ENCODE measurements around the gene DSG2.

DNA sequence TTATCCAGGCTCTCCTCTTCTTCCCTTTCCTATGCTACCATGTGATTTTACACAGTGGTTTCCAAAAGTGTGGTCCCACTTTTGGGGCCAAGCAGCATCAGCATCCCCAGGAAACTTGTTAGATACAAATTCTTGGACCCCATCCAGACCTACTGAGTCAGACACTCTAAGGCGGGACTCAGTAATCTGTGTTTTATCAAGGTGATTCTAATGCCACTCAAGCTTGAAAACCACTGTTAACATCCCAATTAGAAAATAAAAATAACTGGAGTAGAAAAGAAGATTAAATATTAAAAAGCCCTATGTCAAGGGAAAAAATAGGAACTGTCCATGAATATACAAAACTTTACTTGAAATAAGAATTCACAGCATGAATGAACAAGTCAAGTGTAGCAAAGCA lies 10.8 kb downstream of the DSG2 start:
- TF ChIP-seq CTCF (IDR thresholded peaks at IDR 0.05; ENCODE audit: poor library complexity, severe bottlenecking) (no peak), MXI1 (conservative IDR thresholded peaks at IDR 0.05; ENCODE audit: poor library complexity, severe bottlenecking) (no peak), EZH2 (IDR thresholded peaks at IDR 0.05; ENCODE audit: borderline replicate concordance, insufficient read depth, low read length, poor library complexity, severe bottlenecking) (no peak), POLR2AphosphoS5 (IDR thresholded peaks at IDR 0.05) (no peak)
- TF ChIP-seq, protein P1, sequence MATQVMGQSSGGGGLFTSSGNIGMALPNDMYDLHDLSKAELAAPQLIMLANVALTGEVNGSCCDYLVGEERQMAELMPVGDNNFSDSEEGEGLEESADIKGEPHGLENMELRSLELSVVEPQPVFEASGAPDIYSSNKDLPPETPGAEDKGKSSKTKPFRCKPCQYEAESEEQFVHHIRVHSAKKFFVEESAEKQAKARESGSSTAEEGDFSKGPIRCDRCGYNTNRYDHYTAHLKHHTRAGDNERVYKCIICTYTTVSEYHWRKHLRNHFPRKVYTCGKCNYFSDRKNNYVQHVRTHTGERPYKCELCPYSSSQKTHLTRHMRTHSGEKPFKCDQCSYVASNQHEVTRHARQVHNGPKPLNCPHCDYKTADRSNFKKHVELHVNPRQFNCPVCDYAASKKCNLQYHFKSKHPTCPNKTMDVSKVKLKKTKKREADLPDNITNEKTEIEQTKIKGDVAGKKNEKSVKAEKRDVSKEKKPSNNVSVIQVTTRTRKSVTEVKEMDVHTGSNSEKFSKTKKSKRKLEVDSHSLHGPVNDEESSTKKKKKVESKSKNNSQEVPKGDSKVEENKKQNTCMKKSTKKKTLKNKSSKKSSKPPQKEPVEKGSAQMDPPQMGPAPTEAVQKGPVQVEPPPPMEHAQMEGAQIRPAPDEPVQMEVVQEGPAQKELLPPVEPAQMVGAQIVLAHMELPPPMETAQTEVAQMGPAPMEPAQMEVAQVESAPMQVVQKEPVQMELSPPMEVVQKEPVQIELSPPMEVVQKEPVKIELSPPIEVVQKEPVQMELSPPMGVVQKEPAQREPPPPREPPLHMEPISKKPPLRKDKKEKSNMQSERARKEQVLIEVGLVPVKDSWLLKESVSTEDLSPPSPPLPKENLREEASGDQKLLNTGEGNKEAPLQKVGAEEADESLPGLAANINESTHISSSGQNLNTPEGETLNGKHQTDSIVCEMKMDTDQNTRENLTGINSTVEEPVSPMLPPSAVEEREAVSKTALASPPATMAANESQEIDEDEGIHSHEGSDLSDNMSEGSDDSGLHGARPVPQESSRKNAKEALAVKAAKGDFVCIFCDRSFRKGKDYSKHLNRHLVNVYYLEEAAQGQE (IDR thresholded peaks at IDR 0.05; ENCODE audit: borderline replicate concordance) = no peak
